ENCODE results near the gene PARP11. TPM values are rescaled to one million over a fixed set of nuclear protein-coding genes. Genes with fewer than 3 reads are reported as not detected.

Gene PARP11
- 10 to 100 TPM; 30.5 to 34.2 TPM for total RNA-seq
- polyA plus RNA-seq, result 1 to 10 TPM; 6.4 to 8.7 (median 7.9) TPM
- total RNA-seq, result 14.7 to 36.4 (median 24.5) reads per million in 6 experiments

- Mint-ChIP-seq H3K4me3 (peak within 1 kb of the TSS; percentile 91 to 99 (median 96)), H3K4me1 (peaks cover 22 to 54% (median 50%) of the 10 kb centered on the region in 4 donors), H3K9me3 (no peaks in the 10 kb centered on the region), H3K27ac (peak within 1 kb of the TSS; percentile 96 to 99 (median 98)), H3K36me3 (peaks cover 0 to 6% (median 0%) of the 10 kb centered on the region in 3 donors), H3K27me3 (no peaks in the 10 kb centered on the region)
- POLR2A ChIA-PET, result interaction anchor here (0.5 to 1.6 kb wide), 14 partner anchors 10 to 493 kb away, joined by 3 to 16 read pairs (median 4); partner anchors contain the start of gene CRACR2A
- peak; percentile 95 to 96 for ATAC-seq
- DNase-seq, result peak; percentile 96 to 99 (median 97)
Measured at GRCh38 chr12:3872800-3873636, at the start of gene PARP11. PARP11 (minus strand) TSS chr12:3873399; CDS start chr12:3873229, 170 bp downstream.

- H3K4me1 Mint-ChIP-seq, result peaks cover 20 to 38% (median 28%) of the 10 kb centered on the region in 4 donors
- no peaks in the 10 kb centered on the region for H3K36me3 Mint-ChIP-seq
- H3K4me3 Mint-ChIP-seq, result no peak overlapping the region
- POLR2A ChIA-PET, result interaction anchor here (0.6 to 1.3 kb wide), 3 partner anchors 9 to 32 kb away, joined by 3 to 4 read pairs (median 4); no protein-coding TSS in a partner anchor
- no peak for DNase-seq
- H3K27ac Mint-ChIP-seq, result peak overlapping the region in 1 of 10 donors; percentile 72
- peaks cover 0 to 13% (median 0%) of the 10 kb centered on the region in 9 donors for H3K9me3 Mint-ChIP-seq
- ATAC-seq, result no peak
- H3K27me3 Mint-ChIP-seq, result no peaks in the 10 kb centered on the region
Measured at GRCh38 chr12:3922033-3922432, 48.8 kb upstream of the PARP11 start.

- POLR2A ChIA-PET, result interaction anchor here (0.5 to 1.3 kb wide), 4 partner anchors 9 to 189 kb away, joined by 3 to 4 read pairs (median 4); no protein-coding TSS in a partner anchor
- H3K36me3 Mint-ChIP-seq, result no peaks in the 10 kb centered on the region
- H3K27me3 Mint-ChIP-seq, result no peaks in the 10 kb centered on the region
- ATAC-seq (no peak), DNase-seq (no peak)
- peaks cover 0 to 11% (median 0%) of the 10 kb centered on the region in 9 donors for H3K9me3 Mint-ChIP-seq
- H3K27ac Mint-ChIP-seq, result no peak overlapping the region
- peaks cover 20 to 38% (median 28%) of the 10 kb centered on the region in 4 donors for H3K4me1 Mint-ChIP-seq
- no peak overlapping the region for H3K4me3 Mint-ChIP-seq
Measured at GRCh38 chr12:3921526-3921925, 48.3 kb upstream of the PARP11 start.

- peaks cover 0 to 6% (median 0%) of the 10 kb centered on the region in 9 donors for H3K9me3 Mint-ChIP-seq
- POLR2A ChIA-PET, result interaction anchor here (0.5 to 1.3 kb wide), 3 partner anchors 9 to 189 kb away, joined by 3 to 4 read pairs (median 3); no protein-coding TSS in a partner anchor
- no peak for DNase-seq
- no peaks in the 10 kb centered on the region for H3K36me3 Mint-ChIP-seq
- H3K4me3 Mint-ChIP-seq, result no peak overlapping the region
- H3K4me1 Mint-ChIP-seq, result peaks cover 17 to 34% (median 28%) of the 10 kb centered on the region in 4 donors
- H3K27ac Mint-ChIP-seq, result no peak overlapping the region
- no peaks in the 10 kb centered on the region for H3K27me3 Mint-ChIP-seq
- no peak for ATAC-seq
Measured at GRCh38 chr12:3921151-3921471, 47.9 kb upstream of the PARP11 start.

- Mint-ChIP-seq H3K4me3 (no peak overlapping the region), H3K27ac (no peak overlapping the region), H3K27me3 (no peaks in the 10 kb centered on the region), H3K4me1 (peaks cover 11 to 28% (median 23%) of the 10 kb centered on the region in 4 donors), H3K36me3 (no peaks in the 10 kb centered on the region), H3K9me3 (peaks cover 0 to under 1% (median 0%) of the 10 kb centered on the region in 9 donors)
- no peak for DNase-seq
- POLR2A ChIA-PET, result interaction anchor here (1.0 to 1.3 kb wide), 2 partner anchors 10 to 11 kb away, joined by 3 to 8 read pairs; no protein-coding TSS in a partner anchor
- ATAC-seq, result no peak
Measured at GRCh38 chr12:3920351-3921150, 47.4 kb upstream of the PARP11 start.

GRCh38 chr12:3913278-3913677, 40.1 kb upstream of the PARP11 start:
- Mint-ChIP-seq H3K4me3 (no peak overlapping the region), H3K27me3 (no peaks in the 10 kb centered on the region), H3K4me1 (peaks cover 1 to 12% (median 3%) of the 10 kb centered on the region in 4 donors), H3K27ac (peak overlapping the region in 8 of 10 donors; percentile 17 to 90 (median 52)), H3K9me3 (peaks cover 0 to 20% (median 12%) of the 10 kb centered on the region in 9 donors), H3K36me3 (peaks cover 6 to 25% (median 21%) of the 10 kb centered on the region in 3 donors)
- POLR2A ChIA-PET, result no interaction called here
- ATAC-seq (no peak), DNase-seq (no peak)

- POLR2A ChIA-PET, result no interaction called here
- no peak for ATAC-seq
- peaks cover 0 to 20% (median 12%) of the 10 kb centered on the region in 9 donors for H3K9me3 Mint-ChIP-seq
- no peak overlapping the region for H3K4me3 Mint-ChIP-seq
- peaks cover 5 to 16% (median 7%) of the 10 kb centered on the region in 4 donors for H3K4me1 Mint-ChIP-seq
- H3K27ac Mint-ChIP-seq, result peak overlapping the region in 9 of 10 donors; percentile 12 to 90 (median 46)
- peaks cover 6 to 25% (median 21%) of the 10 kb centered on the region in 3 donors for H3K36me3 Mint-ChIP-seq
- H3K27me3 Mint-ChIP-seq, result no peaks in the 10 kb centered on the region
- no peak for DNase-seq
Measured at GRCh38 chr12:3912863-3913262, 39.7 kb upstream of the PARP11 start.

GRCh38 chr12:3911409-3911808, 38.2 kb upstream of the PARP11 start:
- DNase-seq (no peak), ATAC-seq (no peak)
- Mint-ChIP-seq H3K4me1 (peaks cover 8 to 28% (median 19%) of the 10 kb centered on the region in 4 donors), H3K27ac (peak overlapping the region in 5 of 10 donors; percentile 28 to 90 (median 78)), H3K4me3 (no peak overlapping the region), H3K9me3 (peaks cover 0 to 20% (median 12%) of the 10 kb centered on the region in 9 donors), H3K36me3 (peaks cover 6 to 25% (median 21%) of the 10 kb centered on the region in 3 donors), H3K27me3 (no peaks in the 10 kb centered on the region)
- POLR2A ChIA-PET, result no interaction called here

GRCh38 chr12:3905664-3906063, 32.5 kb upstream of the PARP11 start:
- H3K4me3 Mint-ChIP-seq, result peak overlapping the region; percentile 34 to 95 (median 82)
- DNase-seq, result peak in 1 of 10 donors; percentile 9
- peaks cover 2 to 9% (median 8%) of the 10 kb centered on the region in 3 donors for H3K36me3 Mint-ChIP-seq
- H3K27ac Mint-ChIP-seq, result peak overlapping the region in 9 of 10 donors; percentile 16 to 96 (median 94)
- peak in 1 of 2 donors; percentile 36 for ATAC-seq
- POLR2A ChIA-PET, result interaction anchor here (1.1 to 5.8 kb wide), 11 partner anchors 8 to 82 kb away, joined by 3 to 24 read pairs (median 5); partner anchors contain the start of gene PARP11
- H3K9me3 Mint-ChIP-seq, result peaks cover 0 to 4% (median under 1%) of the 10 kb centered on the region in 9 donors
- H3K4me1 Mint-ChIP-seq, result peaks cover 7 to 38% (median 32%) of the 10 kb centered on the region in 4 donors
- no peaks in the 10 kb centered on the region for H3K27me3 Mint-ChIP-seq

- peaks cover 0 to 4% (median 0%) of the 10 kb centered on the region in 9 donors for H3K9me3 Mint-ChIP-seq
- no peaks in the 10 kb centered on the region for H3K27me3 Mint-ChIP-seq
- no peak for DNase-seq
- peak overlapping the region; percentile 34 to 95 (median 82) for H3K4me3 Mint-ChIP-seq
- ATAC-seq, result peak in 1 of 2 donors; percentile 53
- H3K36me3 Mint-ChIP-seq, result peaks cover 2 to 5% (median 4%) of the 10 kb centered on the region in 3 donors
- peak overlapping the region in 9 of 10 donors; percentile 25 to 96 (median 94) for H3K27ac Mint-ChIP-seq
- peaks cover 7 to 41% (median 33%) of the 10 kb centered on the region in 4 donors for H3K4me1 Mint-ChIP-seq
- POLR2A ChIA-PET, result interaction anchor here (1.2 to 5.8 kb wide), 6 partner anchors 8 to 83 kb away, joined by 3 to 24 read pairs (median 6); partner anchors contain the start of gene PARP11
Measured at GRCh38 chr12:3904999-3905398, 31.8 kb upstream of the PARP11 start.

- peaks cover 7 to 50% (median 44%) of the 10 kb centered on the region in 4 donors for H3K4me1 Mint-ChIP-seq
- no peak overlapping the region for H3K4me3 Mint-ChIP-seq
- no peak for DNase-seq
- ATAC-seq, result no peak
- peaks cover 0 to 4% (median 0%) of the 10 kb centered on the region in 9 donors for H3K9me3 Mint-ChIP-seq
- H3K27me3 Mint-ChIP-seq, result no peaks in the 10 kb centered on the region
- peak overlapping the region in 3 of 10 donors; percentile 15 to 63 (median 50) for H3K27ac Mint-ChIP-seq
- POLR2A ChIA-PET, result interaction anchor here (0.6 kb wide), 1 partner anchor 97 kb away, joined by 3 read pairs; no protein-coding TSS in a partner anchor
- no peaks in the 10 kb centered on the region for H3K36me3 Mint-ChIP-seq
Measured at GRCh38 chr12:3902921-3903320, 29.7 kb upstream of the PARP11 start.

GRCh38 chr12:3901116-3901515, 27.9 kb upstream of the PARP11 start:
- peaks cover 20 to 55% (median 48%) of the 10 kb centered on the region in 4 donors for H3K4me1 Mint-ChIP-seq
- POLR2A ChIA-PET, result no interaction called here
- DNase-seq (no peak), ATAC-seq (no peak)
- H3K27ac Mint-ChIP-seq, result no peak overlapping the region
- H3K4me3 Mint-ChIP-seq, result no peak overlapping the region
- H3K27me3 Mint-ChIP-seq, result no peaks in the 10 kb centered on the region
- peaks cover 0 to 4% (median 0%) of the 10 kb centered on the region in 9 donors for H3K9me3 Mint-ChIP-seq
- H3K36me3 Mint-ChIP-seq, result no peaks in the 10 kb centered on the region

All from naive thymus-derived CD8-positive, alpha-beta T cell (primary cell).